Nucleus accumbens (tissue), 56 donors: Measurements from ENCODE around the gene GRIK3.
"Not testable (repeated sequence)": the region's sequence is repeated elsewhere in the genome, so short reads cannot be mapped to it uniquely, and the experiment has no call there.

Experiments
- DNase-seq, 56 donors: peaks; one replicate each; lab custom pipeline; 2025; lab: John Stamatoyannopoulos, UW

GRIK3 gene

GRCh38 chr1:36776948-36777831 is 257.1 kb downstream of the GRIK3 start:
- DNase-seq = no peak

DNA sequence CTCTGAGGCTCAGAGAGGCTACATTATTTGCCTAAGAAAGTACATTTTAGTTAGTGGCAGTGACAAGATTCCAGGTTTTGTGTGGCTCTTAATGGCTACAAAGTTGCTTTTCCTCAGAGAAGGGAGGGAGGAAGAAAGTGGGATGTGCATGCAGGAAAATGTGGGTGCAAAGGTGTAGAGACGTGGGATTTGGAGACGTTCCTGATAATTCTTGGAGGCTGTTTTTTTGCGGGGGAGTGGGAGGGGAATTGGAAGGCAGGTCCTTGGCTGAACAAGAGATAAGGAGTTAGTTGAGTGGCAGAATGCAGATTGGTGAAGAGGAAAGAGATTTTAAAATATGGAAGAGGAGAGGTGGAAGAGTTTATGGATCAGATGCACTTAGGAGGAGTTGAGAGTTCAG is 258.1 kb downstream of the GRIK3 start:
- no peak for DNase-seq

- DNase-seq = no peak
Measured at GRCh38 chr1:36775716-36776115, 258.6 kb downstream of the GRIK3 start.

DNA sequence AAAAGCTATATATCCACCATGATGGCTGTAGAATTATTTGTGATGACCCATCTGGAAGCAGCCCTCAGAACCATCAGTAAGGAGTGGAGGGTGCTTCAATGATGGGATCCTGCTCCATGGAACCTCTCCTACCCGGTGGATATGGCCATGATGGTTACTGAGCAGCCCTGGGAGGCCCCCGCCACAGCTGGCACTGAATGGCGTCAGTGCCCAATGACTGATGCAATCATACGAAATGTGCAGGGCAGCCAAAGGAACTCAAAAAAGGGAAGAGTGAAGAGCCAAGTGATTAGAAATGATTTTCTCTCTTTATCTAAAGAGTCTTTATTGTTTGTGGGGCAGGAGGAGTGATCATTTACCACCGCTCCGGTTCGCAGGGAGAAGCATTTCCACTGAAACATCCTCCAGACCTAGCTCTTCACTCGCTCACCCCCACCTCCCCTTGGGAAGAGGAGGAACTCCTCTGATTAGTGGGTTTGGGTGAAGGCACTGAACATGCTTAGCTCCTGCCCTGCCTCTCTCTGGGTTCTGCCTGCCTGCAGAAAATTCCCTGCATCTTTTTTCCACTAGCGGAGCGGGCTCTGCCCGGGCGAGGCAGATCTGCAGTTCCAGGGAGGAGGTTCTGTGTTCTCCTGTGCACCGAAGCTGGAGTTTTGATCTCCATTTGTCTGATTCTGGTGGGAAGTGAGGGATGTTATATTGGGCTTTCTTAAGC is 260.3 kb downstream of the GRIK3 start:
- DNase-seq = peak in 1 of 56 donors; percentile 3

DNA sequence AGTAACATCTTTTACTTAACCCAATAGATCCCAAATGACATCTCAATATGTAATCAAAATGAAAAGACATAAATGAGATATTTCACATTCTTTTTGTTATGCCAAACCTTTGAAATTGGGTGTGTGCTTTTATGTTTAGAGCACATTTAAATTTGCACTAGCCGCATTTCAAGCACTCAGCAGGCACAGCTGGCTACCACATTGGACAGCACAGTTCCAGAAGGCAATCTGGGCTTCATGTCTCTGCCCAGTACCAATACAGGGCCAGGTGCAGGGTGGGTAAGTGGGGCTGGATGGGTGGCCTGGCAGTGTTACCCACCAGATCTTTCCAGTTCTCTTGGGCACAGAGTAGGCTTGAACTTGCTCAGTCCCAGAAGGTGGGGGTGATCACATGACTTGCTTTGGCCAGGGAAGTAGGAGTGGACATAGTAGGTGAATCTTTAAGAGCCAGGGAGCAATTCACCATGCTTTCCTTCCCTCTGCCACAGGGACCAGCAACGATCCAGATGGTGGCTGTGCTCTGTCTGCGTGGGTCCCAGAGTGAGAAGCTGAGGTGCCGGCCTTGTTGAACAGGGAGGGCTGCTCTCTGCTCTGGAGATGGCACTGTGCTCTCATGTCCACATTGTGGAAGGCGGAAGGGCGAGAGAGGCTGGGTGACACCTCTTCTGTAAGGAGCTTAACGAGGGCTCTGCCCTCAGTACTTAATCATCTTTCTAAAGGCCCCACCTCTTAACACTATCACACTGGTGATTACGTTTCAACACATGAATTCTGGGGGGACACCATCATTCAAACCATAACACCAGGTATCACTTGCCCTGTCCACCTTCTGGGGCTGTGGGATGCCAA is 261.4 kb downstream of the GRIK3 start:
- DNase-seq = no peak

DNA sequence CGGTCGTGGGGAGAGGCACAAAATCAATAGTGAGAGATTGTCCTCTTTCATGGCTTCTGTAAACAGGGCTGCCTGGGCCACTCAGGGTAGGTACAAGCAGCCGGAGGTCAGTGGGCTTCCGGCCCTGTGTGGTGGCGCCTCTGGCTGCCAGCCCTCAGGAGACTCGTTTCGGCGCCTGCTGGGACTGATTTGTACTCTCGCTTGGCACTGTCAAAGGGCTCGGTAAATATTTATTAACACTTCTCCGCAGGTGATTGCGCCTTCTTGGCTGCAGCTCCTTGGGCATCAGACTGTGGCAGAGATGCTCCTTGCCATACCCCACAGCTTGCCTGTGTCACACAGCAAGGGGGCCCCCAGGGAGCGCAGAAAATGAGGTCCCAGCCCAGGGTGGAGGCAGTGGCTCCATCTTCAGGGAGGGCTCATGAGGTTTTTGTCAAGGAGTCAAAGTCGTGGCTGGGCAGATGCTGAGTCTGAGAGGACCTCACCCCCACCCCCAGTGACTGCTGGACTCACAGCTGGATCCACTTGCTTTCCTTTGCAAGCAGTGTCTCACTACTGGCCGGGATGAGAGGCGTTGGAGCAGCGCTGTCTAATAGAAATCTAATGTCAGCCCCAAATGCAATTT is 262.5 kb downstream of the GRIK3 start:
- DNase-seq = no peak

DNA sequence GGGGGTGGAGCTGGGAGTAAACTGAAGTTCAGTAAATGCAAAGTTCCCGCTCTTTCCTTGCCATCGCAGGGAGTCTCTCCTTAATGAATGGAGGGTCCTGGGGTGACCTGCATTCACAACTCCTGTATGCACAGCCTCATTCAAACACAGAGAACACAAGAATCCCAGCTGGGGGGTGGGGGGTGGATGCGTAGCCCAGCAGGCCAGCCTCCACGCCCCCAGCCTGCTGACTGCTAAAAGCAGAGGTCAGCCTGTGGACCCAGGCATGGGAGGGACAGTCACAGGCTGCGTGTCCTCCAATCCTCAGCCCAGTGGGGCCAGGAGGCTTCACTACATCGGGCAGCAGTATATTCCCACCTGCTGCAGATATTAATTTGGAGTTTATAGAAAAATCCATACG is 263.1 kb downstream of the GRIK3 start:
- DNase-seq = no peak

DNA sequence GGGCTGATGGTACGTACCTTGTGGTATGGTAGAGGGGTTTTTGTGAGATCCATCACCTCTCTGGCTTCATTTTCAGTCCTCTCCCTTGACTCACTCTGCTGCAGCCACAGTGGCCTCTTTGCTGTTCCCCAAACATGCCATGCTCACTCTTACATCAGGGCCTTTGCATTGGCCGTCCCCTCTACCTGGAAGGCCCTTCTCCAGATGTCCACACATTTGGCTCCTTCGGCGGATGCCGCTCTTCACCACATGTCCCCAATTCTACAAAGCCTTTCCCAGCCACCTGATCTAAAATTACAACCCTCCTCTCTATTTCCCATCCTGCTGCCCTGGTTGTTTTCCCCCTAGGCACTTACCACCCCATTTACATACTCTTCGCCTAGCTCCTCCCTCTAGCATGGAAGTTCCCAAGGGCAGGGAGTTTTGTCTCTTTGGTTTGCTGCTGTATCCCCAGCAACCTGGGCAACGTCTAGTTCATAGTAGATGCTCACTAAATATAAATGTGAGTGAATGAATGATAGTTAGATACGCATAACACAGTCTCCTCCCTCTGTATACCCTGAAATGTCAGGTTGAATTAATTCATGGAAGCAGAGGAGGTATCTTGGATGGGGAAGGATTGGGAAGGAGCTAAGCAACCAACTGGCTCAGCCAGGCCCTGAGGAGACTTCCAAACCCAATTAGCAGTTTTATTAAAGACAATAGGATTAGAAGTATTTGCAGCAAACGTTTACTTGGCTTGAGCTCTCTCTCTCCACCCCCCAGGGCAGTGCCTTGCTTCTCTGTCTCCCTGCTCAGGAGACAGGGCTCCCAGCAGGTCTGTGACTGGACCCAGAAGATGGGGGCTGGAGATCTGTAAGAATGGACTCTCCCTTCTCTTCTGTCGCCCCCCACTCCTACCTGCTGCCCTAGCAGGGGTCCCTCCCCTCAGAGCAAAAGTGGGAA is 264.2 kb downstream of the GRIK3 start:
- no peak for DNase-seq

DNA sequence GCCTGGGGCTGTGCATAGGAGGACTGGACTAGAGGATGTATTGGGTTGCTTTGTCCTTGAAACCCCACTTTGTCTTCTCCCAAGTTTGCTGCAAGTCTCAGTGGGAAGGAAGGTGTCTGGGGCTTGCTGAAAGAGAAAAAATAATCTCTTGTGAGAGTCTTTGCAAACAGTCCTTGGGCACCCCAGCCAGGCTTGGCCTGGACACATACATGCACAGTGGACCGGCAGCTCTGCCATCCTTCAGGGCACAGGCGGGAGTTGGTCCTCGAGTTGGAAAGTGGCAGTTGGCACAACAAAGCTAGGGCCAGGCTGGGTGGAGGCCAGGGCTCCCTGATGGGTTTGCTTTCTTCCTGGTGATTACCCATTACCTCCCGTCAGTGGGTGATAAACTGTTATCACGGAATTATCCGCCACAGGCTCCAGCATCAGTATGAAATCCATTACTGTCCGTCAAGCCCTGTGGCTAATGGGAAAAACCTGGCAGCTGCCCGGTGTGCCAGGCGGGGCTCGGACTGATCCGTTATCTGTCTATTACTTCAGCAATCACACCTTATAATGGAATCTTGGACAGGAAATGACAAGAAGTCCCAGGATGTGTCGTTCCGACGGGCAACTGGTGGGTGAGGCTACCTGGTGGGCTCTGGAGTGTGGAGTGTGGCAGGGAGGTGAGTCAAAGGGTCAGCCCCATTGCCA is 265.7 kb downstream of the GRIK3 start:
- DNase-seq = no peak

DNA sequence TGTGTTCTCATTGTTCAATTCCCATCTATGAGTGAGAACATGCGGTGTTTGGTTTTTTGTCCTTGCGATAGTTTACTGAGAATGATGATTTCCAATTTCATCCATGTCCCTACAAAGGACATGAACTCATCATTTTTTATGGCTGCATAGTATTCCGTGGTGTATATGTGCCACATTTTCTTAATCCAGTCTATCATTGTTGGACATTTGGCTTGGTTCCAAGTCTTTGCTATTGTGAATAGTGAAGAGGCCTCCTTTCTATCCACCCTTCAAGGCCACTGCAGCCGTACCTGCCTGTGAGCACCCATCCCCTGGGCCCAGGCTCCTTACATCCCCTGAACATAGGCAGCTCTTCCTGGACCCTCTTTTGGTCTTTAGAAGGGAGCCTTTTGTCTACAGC is 266.9 kb downstream of the GRIK3 start:
- not testable (repeated sequence) for DNase-seq

- peak in 1 of 56 donors; percentile 5 for DNase-seq
Measured at GRCh38 chr1:36766481-36766880, 267.8 kb downstream of the GRIK3 start.

- DNase-seq = no peak
Measured at GRCh38 chr1:36765785-36766300, 268.5 kb downstream of the GRIK3 start.

- peak in 11 of 56 donors; percentile 1 to 25 (median 6) for DNase-seq
Measured at GRCh38 chr1:36764798-36765197, 269.5 kb downstream of the GRIK3 start.

- DNase-seq = no peak
Measured at GRCh38 chr1:36763771-36764170, 270.5 kb downstream of the GRIK3 start.

- no peak for DNase-seq
Measured at GRCh38 chr1:36762174-36762573, 272.1 kb downstream of the GRIK3 start.

- DNase-seq = no peak
Measured at GRCh38 chr1:36761113-36761512, 273.2 kb downstream of the GRIK3 start.

GRCh38 chr1:36760081-36760480 is 274.2 kb downstream of the GRIK3 start:
- DNase-seq = no peak

DNA sequence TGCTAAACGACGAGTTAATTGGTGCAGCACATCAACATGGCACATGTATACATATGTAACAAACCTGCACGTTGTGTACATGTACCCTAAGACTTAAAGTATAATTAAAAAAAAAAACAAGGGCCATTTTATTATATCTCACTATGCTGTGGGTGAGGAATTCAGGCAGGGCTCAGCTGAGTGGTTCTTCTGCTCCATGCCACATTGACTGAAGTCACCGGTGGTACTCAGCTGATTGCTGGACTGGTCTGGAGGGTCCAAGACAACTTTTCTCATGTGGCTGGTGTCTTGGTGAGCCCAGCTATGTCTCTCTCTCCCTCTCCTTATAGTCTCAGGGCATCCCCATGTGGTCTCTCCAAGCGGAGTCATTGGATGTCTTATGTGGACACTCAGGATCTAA is 275.0 kb downstream of the GRIK3 start:
- no peak for DNase-seq
